ENCODE results near the gene ADAMTS20. TPM values are rescaled to one million over a fixed set of nuclear protein-coding genes. Genes with fewer than 3 reads are reported as not detected.

The ADAMTS20 gene
- total and polyA plus RNA-seq, 2 donors (not counting 3 experiments of a cell fraction or from before 2014, with no cell fraction given), result not detected

- Histone ChIP-seq H3K27ac (ENCODE audit: insufficient read depth, low read depth, low read length) (no peak overlapping the region), H3K9me1 (replicated peaks; ENCODE audit: control insufficient read depth, extremely low read depth, insufficient read depth, low read length) (no peaks in the 10 kb centered on the region), H3K79me2 (ENCODE audit: control insufficient read depth, insufficient read depth, low read length) (no peaks in the 10 kb centered on the region), H3K9me3 (replicated peaks; ENCODE audit: control insufficient read depth, insufficient read depth, low read length) (no peaks in the 10 kb centered on the region), H3K4me2 (ENCODE audit: insufficient read depth, low read length) (no peak overlapping the region), H3K27me3 (ENCODE audit: control insufficient read depth in 2 of 2, insufficient read depth in 2 of 2, low read length in 2 of 2) (no peaks in the 10 kb centered on the region), H3K9ac (replicated peaks; ENCODE audit: extremely low read depth, insufficient read depth, low read length) (no peak overlapping the region), H3K4me3 (replicated peaks in 1 of 3; ENCODE audit: insufficient read depth in 1 of 3, low read depth in 1 of 3, low read length in 3 of 3) (no peak overlapping the region), H2AFZ (ENCODE audit: low read depth, low read length) (no peak overlapping the region), H3K4me1 (ENCODE audit: control insufficient read depth, extremely low read depth, insufficient read depth, low read length) (no peaks in the 10 kb centered on the region), H3K36me3 (ENCODE audit: control insufficient read depth in 2 of 2, extremely low read depth in 1 of 2, insufficient read depth in 2 of 2, low read length in 2 of 2) (no peaks in the 10 kb centered on the region), H4K20me1 (replicated peaks; ENCODE audit: control insufficient read depth, extremely low read depth, insufficient read depth, low read length) (no peaks in the 10 kb centered on the region)
- TF ChIP-seq EZH2 (IDR thresholded peaks at IDR 0.05; ENCODE audit: borderline replicate concordance, low read depth, low read length, severe bottlenecking) (no peak), POLR2A (IDR thresholded peaks at IDR 0.05; ENCODE audit: low read depth, low read length) (no peak), MYC (IDR thresholded peaks at IDR 0.05; ENCODE audit: low read depth, low read length) (no peak), JUN (IDR thresholded peaks at IDR 0.05; ENCODE audit: borderline replicate concordance, insufficient read depth, insufficient read length, low read depth) (no peak), FOS (IDR thresholded peaks at IDR 0.05; ENCODE audit: borderline replicate concordance, insufficient read depth, low read length) (no peak), GATA2 (IDR thresholded peaks at IDR 0.05; ENCODE audit: insufficient read depth, insufficient read length, low read depth, low read length) (no peak)
- TF ChIP-seq, protein P1, sequence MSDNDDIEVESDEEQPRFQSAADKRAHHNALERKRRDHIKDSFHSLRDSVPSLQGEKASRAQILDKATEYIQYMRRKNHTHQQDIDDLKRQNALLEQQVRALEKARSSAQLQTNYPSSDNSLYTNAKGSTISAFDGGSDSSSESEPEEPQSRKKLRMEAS (IDR thresholded peaks at IDR 0.05; ENCODE audit: insufficient read depth, insufficient read length), result no peak
- TF ChIP-seq, protein P2, sequence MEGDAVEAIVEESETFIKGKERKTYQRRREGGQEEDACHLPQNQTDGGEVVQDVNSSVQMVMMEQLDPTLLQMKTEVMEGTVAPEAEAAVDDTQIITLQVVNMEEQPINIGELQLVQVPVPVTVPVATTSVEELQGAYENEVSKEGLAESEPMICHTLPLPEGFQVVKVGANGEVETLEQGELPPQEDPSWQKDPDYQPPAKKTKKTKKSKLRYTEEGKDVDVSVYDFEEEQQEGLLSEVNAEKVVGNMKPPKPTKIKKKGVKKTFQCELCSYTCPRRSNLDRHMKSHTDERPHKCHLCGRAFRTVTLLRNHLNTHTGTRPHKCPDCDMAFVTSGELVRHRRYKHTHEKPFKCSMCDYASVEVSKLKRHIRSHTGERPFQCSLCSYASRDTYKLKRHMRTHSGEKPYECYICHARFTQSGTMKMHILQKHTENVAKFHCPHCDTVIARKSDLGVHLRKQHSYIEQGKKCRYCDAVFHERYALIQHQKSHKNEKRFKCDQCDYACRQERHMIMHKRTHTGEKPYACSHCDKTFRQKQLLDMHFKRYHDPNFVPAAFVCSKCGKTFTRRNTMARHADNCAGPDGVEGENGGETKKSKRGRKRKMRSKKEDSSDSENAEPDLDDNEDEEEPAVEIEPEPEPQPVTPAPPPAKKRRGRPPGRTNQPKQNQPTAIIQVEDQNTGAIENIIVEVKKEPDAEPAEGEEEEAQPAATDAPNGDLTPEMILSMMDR (IDR thresholded peaks at IDR 0.05; ENCODE audit: extremely low read depth in 1 of 2, insufficient read depth in 1 of 2, low read depth in 1 of 2, low read length in 2 of 2), result no peak
- intact Hi-C loops (cut with micrococcal nuclease) (no loop called here), dilution Hi-C loops (cut with MboI; ENCODE audit: extremely low pct_ligation_motif_present, low sequenced_read_pairs) (no loop called here)
- CTCF ChIA-PET, result no interaction called here
- no TSS peak for BruUV-seq (replicated peaks)
- FAIRE-seq (no peak), DNase-seq (ENCODE audit: low read depth, low spot score) (no peak)
- POLR2A ChIA-PET, result no interaction called here
These were observed 69.5 kb downstream of the ADAMTS20 start for GRCh38 chr12:43482311-43483085.
